Sigmoid colon (tissue), 7 donors: ENCODE measurements around the gene NCKAP5. TPM values are rescaled to one million over a fixed set of nuclear protein-coding genes. Genes with fewer than 3 reads are reported as not detected.
A peak's percentile ranks its signal among the peaks of the same experiment; 100 is the strongest.

Experiments used
- DNase-seq: peaks from one replicate; pipeline ENCODE4 v3.0.0-alpha.2; 2019
- H3K27ac ChIP-seq, 4 donors: fragments of 200-600 bp; sonication (generic); one replicate each; pipeline ENCODE4 v1.5.1; 2016 to 2019; ENCODE audit warnings: mild to moderate bottlenecking in 1 of 4
- H3K27me3 ChIP-seq, 3 donors: fragments of 200-600 bp; sonication (generic); one replicate each; pipeline ENCODE4 v1.5.1; 2019; ENCODE audit warnings: mild to moderate bottlenecking in 1 of 3
- H3K36me3 ChIP-seq, 4 donors: fragments of 200-600 bp; sonication (generic); one replicate each; pipeline ENCODE4 v1.5.1; 2016 to 2019
- H3K4me1 ChIP-seq, 4 donors: fragments of 200-600 bp; sonication (generic); one replicate each; pipeline ENCODE4 v1.5.1; 2017 to 2019
- H3K4me3 ChIP-seq, 4 donors: fragments of 200-600 bp; sonication (generic); one replicate each; pipeline ENCODE4 v1.5.1; 2017 to 2019; ENCODE audit warnings: mild to moderate bottlenecking in 2 of 4, moderate library complexity in 1 of 4
- H3K9me3 ChIP-seq, 4 donors: fragments of 200-600 bp in 3 of 4; sonication (generic) in 3 of 4; one replicate each; pipeline versions ENCODE4 v1.5.1 to v1.6.1; 2013 to 2019
- EP300 ChIP-seq, 4 donors: sonication (generic); formaldehyde crosslinking; IDR thresholded peaks; one replicate each; pipeline ENCODE4 v1.6.1; 2017; ENCODE audit warnings: antibody characterized with exemption in 4 of 4
- POLR2A ChIP-seq, 2 donors: fragments of 450-650 bp; IDR thresholded peaks; one replicate each; pipeline ENCODE4 v1.6.1; 2016; ENCODE audit warnings: antibody characterized with exemption in 2 of 2, mild to moderate bottlenecking in 2 of 2, moderate library complexity in 2 of 2
- POLR2AphosphoS5 ChIP-seq, 4 donors: sonication (generic); formaldehyde crosslinking; IDR thresholded peaks; one replicate each; pipeline ENCODE4 v1.6.1; 2017; ENCODE audit warnings: antibody characterized with exemption in 4 of 4
- WGBS, 2 donors: extraction: QIAGEN DNeasy Blood & Tissue Kit; methylation state at CpG; one replicate each; pipeline ENCODE4 v1.1.7; 2013; 5-methylcytosine and 5-hydroxymethylcytosine counted together
- intact Hi-C: fragments of 100-400 bp; cut with DNase I; formaldehyde crosslinking; loops from one replicate; pipeline ENCODE4 v1.15.1; 2023
- polyA plus RNA-seq, 3 donors: library from polyadenylated mRNA; stranded (reverse); fragments of 200-250 nt; gene quantifications; one replicate each; pipeline ENCODE4 v1.2.3, GENCODE V29; 2013
- total RNA-seq, 4 donors: library from RNA; depleted of rRNA; stranded (reverse); fragments of >200 nt; gene quantifications; one replicate each; pipeline ENCODE4 v1.1.0, GENCODE V29; 2016
- TF ChIP-seq, protein P1 (sequence below), 4 experiments: fragments of 450-650 bp in 3 of 4; fragments of 200-600 bp in 1 of 4; IDR thresholded peaks; one replicate each; pipeline ENCODE4 v1.5.1; 2016 to 2019; ENCODE audit warnings: antibody characterized with exemption in 4 of 4, mild to moderate bottlenecking in 3 of 4, moderate library complexity in 2 of 4
- donor health status: healthy with polysubstance abuse.
- donor health status: Bipolar disorder and iron deficiency.
- donor health status: healthy.

Gene NCKAP5
- total and polyA plus RNA-seq, 7 donors: under 0.01 to 3.7 (median 0.60) TPM

DNA sequence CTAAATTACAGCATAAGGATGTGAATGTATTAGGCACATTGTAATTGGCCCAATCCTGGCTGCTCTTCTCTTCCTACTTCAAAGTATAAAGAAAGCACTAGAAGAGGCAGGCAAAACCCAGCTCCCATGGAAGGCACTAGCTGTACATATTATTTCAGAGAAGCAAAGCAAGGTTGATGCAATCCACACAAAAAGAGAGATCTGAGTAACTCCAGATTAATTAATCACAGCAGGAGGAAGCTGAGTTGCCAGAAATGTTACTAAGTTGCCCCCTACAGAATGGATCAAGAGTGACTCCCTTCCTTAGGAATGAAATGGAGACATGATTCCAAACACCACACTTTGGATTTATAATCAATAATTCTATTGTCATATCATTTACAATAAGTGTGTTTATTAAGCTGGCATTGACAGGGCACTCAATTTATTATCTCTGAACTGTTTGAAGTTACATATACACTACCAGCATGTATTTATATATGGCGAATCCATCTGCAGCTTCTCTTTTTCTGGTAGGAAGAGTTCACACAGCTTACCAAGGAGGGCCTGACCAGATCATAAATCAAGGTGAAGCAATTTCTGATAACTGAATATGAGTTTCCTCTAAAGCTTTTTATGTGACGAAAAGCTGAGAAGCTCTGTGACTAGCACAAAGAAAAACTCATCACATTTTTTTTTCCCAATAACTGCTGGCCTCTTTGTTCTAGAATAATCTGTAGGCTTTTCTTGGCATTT is 505.2 kb downstream of the NCKAP5 start:
- no peak overlapping the region for H3K4me3 ChIP-seq
- 82 to 94% methylated on average over 2 of the region's 2 CpGs for WGBS, 2 donors
- H3K27ac ChIP-seq: no peak overlapping the region
- no peaks in the 10 kb centered on the region for H3K4me1 ChIP-seq
- H3K27me3 ChIP-seq: no peaks in the 10 kb centered on the region
- intact Hi-C loops: no loop called here
- TF ChIP-seq POLR2A (IDR thresholded peaks at IDR 0.05): no peak
- TF ChIP-seq POLR2AphosphoS5 (IDR thresholded peaks at IDR 0.05): no peak
- TF ChIP-seq, protein P1, sequence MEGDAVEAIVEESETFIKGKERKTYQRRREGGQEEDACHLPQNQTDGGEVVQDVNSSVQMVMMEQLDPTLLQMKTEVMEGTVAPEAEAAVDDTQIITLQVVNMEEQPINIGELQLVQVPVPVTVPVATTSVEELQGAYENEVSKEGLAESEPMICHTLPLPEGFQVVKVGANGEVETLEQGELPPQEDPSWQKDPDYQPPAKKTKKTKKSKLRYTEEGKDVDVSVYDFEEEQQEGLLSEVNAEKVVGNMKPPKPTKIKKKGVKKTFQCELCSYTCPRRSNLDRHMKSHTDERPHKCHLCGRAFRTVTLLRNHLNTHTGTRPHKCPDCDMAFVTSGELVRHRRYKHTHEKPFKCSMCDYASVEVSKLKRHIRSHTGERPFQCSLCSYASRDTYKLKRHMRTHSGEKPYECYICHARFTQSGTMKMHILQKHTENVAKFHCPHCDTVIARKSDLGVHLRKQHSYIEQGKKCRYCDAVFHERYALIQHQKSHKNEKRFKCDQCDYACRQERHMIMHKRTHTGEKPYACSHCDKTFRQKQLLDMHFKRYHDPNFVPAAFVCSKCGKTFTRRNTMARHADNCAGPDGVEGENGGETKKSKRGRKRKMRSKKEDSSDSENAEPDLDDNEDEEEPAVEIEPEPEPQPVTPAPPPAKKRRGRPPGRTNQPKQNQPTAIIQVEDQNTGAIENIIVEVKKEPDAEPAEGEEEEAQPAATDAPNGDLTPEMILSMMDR (IDR thresholded peaks at IDR 0.05): no peak
- TF ChIP-seq EP300 (IDR thresholded peaks at IDR 0.05): no peak
- no peaks in the 10 kb centered on the region for H3K9me3 ChIP-seq
- DNase-seq: no peak
- no peaks in the 10 kb centered on the region for H3K36me3 ChIP-seq

DNA sequence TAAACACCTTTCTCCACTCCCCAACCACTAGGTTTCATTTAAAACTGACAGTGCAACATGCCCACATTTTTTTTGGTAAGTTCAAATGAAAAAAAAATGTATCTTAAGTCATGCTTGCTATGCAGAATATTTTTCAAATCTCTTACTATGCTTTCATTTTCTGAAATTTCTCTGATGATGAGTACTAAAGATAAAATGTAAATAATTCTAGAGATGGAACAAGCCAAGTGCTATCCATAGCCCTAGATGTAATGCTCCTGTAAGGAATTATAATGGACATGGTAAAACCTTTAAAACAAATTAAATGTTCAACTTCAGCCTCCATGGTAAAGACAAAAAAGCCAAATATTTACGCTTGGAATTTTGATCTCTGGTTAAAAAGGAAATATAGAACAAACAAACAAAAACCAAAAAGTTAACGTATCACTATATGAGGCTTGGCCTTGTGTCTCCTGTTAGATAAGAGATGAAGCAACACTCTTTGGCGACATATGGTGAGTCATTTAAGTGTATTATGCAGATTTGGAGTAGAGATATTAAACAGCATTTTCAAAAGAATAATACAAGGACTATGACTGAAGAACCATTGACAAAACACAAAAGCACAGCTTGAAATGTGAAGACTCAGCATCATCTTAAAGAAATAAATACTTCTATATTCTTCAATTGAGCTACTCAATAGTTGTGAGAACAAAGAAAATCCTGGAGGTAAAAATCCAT is 506.2 kb downstream of the NCKAP5 start:
- intact Hi-C loops: no loop called here
- Histone ChIP-seq H3K27ac (no peak overlapping the region), H3K27me3 (no peaks in the 10 kb centered on the region), H3K4me1 (no peaks in the 10 kb centered on the region), H3K4me3 (no peak overlapping the region), H3K9me3 (no peaks in the 10 kb centered on the region), H3K36me3 (no peaks in the 10 kb centered on the region)
- WGBS, 2 donors: 84 to 85% methylated on average over 3 of the region's 3 CpGs
- TF ChIP-seq, protein P1 (IDR thresholded peaks at IDR 0.05): no peak
- no peak for DNase-seq

DNA sequence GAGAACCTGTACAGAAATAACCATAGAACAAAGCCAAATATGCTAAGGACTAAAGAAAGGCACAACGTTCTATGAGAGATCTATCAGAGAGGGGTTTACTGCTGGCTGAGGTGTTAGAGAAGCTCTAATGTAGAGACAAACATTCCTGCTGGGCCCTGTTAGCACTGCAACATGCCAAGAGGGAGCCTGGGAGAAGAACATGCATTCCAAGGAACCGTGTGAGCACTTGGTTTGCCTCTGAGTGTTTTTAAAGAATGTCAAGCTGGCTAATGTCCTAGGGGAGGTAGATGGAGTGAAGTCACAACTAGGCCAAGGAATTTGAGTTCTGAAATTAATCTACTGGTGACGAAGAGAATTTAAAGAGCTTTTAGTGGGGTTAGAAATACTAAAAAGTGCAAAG is 514.0 kb downstream of the NCKAP5 start:
- no peak for DNase-seq
- Histone ChIP-seq H3K4me1 (peaks cover 0 to 9% (median 4%) of the 10 kb centered on the region in 4 donors), H3K27ac (peak overlapping the region in 1 of 4 donors; percentile 5), H3K36me3 (no peaks in the 10 kb centered on the region), H3K27me3 (no peaks in the 10 kb centered on the region), H3K4me3 (no peak overlapping the region), H3K9me3 (no peaks in the 10 kb centered on the region)
- intact Hi-C loops: no loop called here
- TF ChIP-seq EP300 (IDR thresholded peaks at IDR 0.05) (no peak), POLR2A (IDR thresholded peaks at IDR 0.05) (no peak), POLR2AphosphoS5 (IDR thresholded peaks at IDR 0.05) (no peak)
- TF ChIP-seq, protein P1 (IDR thresholded peaks at IDR 0.05): no peak
- 49 to 65% methylated on average over 3 of the region's 3 CpGs for WGBS, 2 donors

DNA sequence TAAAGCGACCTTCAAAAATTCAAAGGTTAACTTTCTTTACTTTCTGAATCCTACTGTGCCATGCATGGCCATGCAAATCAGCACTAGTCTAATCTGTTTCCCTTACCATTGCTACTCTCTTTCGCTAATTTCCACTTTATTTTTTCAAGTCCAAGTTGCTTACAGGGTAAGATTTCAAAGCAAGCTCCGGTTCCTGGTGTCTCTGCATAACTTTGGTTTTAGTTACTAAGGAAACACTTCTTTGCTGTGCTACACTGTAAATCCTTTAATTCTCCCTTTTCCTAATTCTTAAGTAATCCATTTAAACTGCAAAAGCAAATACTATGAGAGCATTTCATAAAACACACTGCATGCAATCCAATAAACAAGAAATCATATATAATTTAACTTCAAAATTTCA is 514.7 kb downstream of the NCKAP5 start:
- Histone ChIP-seq H3K4me3 (no peak overlapping the region), H3K27me3 (no peaks in the 10 kb centered on the region), H3K4me1 (peaks cover 0 to 9% (median 4%) of the 10 kb centered on the region in 4 donors), H3K36me3 (no peaks in the 10 kb centered on the region), H3K9me3 (no peaks in the 10 kb centered on the region), H3K27ac (no peak overlapping the region)
- no peak for DNase-seq
- TF ChIP-seq, protein P1 (IDR thresholded peaks at IDR 0.05): no peak
- TF ChIP-seq POLR2A (IDR thresholded peaks at IDR 0.05): no peak
- no peak for TF ChIP-seq EP300 (IDR thresholded peaks at IDR 0.05)
- TF ChIP-seq POLR2AphosphoS5 (IDR thresholded peaks at IDR 0.05): no peak
- intact Hi-C loops: no loop called here
- whole genome bisulfite sequencing, 2 donors: 68 to 81% methylated on average over 3 of the region's 3 CpGs
